PC-9 (cell line): ENCODE measurements around the gene GNB3. TPM values are rescaled to one million over a fixed set of nuclear protein-coding genes. Genes with fewer than 3 reads are reported as not detected.

Experiments used
- BruUV-seq: library from RNA; stranded (reverse); fragments of 400-500 nt; replicated peaks from 2 replicates; lab custom pipeline; 2021; lab: Mats Ljungman, UMichigan
- CTCF ChIA-PET: fragments of 300-600 bp; sonication (Branson Sonifier 250); formaldehyde crosslinking; loops from one replicate; lab custom pipeline; 2022; ENCODE audit warnings: antibody characterized with exemption; lab: Charles Lee
- POLR2A ChIA-PET: fragments of 300-600 bp; sonication (Branson Sonifier 250); formaldehyde crosslinking; loops from one replicate; lab custom pipeline; 2022; ENCODE audit warnings: antibody characterized with exemption; ENCODE audit not compliant: unreplicated experiment; lab: Charles Lee
- DNase-seq, 2 experiments: peaks; one replicate each; pipeline versions ENCODE4 v3.0.0 to v3.0.0-alpha.2; 2015 to 2022; ENCODE audit warnings: mixed read lengths in 1 of 2
- H2AFZ ChIP-seq: fragments of 200-600 bp; sonication (generic); 2 replicates; pipeline ENCODE4 v1.8.1; 2017; ENCODE audit warnings: antibody characterized with exemption
- H3F3A ChIP-seq: fragments of 200-600 bp; sonication (generic); 2 replicates; pipeline ENCODE4 v1.8.1; 2017; ENCODE audit warnings: antibody characterized with exemption, mild to moderate bottlenecking, low read depth; ENCODE audit not compliant: insufficient read depth
- H3K27ac ChIP-seq: fragments of 200-600 bp; sonication (generic); 2 replicates; pipeline ENCODE4 v1.6.1; 2016; ENCODE audit warnings: mixed run types
- H3K27me3 ChIP-seq: fragments of 200-600 bp; sonication (generic); 2 replicates; pipeline ENCODE4 v1.6.1; 2016; ENCODE audit warnings: low read depth, mixed run types; ENCODE audit not compliant: insufficient read depth
- H3K36me3 ChIP-seq: fragments of 200-600 bp; sonication (generic); 2 replicates; pipeline ENCODE4 v1.6.1; 2016; ENCODE audit warnings: low read depth, mixed run types
- H3K4me1 ChIP-seq: fragments of 200-600 bp; sonication (generic); replicated peaks from 2 replicates; pipeline ENCODE4 v1.6.1; 2016; ENCODE audit warnings: mixed run types; ENCODE audit not compliant: insufficient read depth
- H3K4me2 ChIP-seq: fragments of 200-600 bp; sonication (generic); 2 replicates; pipeline ENCODE4 v1.6.1; 2017; ENCODE audit warnings: mixed run types
- H3K4me3 ChIP-seq: fragments of 200-600 bp; sonication (generic); 2 replicates; pipeline ENCODE4 v1.6.1; 2016; ENCODE audit warnings: mixed run types
- H3K79me2 ChIP-seq: fragments of 200-600 bp; sonication (generic); 2 replicates; pipeline ENCODE4 v1.6.1; 2017; ENCODE audit warnings: low read depth, mixed run types
- H3K9me2 ChIP-seq: fragments of 200-600 bp; sonication (generic); 2 replicates; pipeline ENCODE4 v1.8.1; 2017; ENCODE audit warnings: mild to moderate bottlenecking; ENCODE audit not compliant: insufficient read depth
- H3K9me3 ChIP-seq: fragments of 200-600 bp; sonication (generic); 2 replicates; pipeline ENCODE4 v1.8.1; 2016; ENCODE audit warnings: low read depth; ENCODE audit not compliant: insufficient read depth
- H4K20me1 ChIP-seq: fragments of 200-600 bp; sonication (generic); 2 replicates; pipeline ENCODE4 v1.8.1; 2017; ENCODE audit not compliant: insufficient read depth
- CTCF ChIP-seq: fragments of 200-600 bp; sonication (generic); conservative IDR thresholded peaks from 2 replicates; pipeline ENCODE4 v1.6.1; 2017; ENCODE audit warnings: mixed run types, antibody characterized with exemption, mild to moderate bottlenecking, moderate library complexity
- EZH2 ChIP-seq: fragments of 200-600 bp; sonication (generic); IDR thresholded peaks from 2 replicates; pipeline ENCODE4 v1.8.0; 2017; ENCODE audit warnings: antibody characterized with exemption, low read depth
- intact Hi-C: fragments of 100-400 bp; cut with micrococcal nuclease; formaldehyde crosslinking; loops from one replicate; pipeline ENCODE4 v1.10.0; 2022; ENCODE audit not compliant: unreplicated experiment
- total RNA-seq: library from RNA; stranded (reverse); gene quantifications from 2 replicates; pipeline ENCODE4 v1.2.3, GENCODE V29; 2021

The GNB3 gene
- total RNA-seq, 1 experiment from 2014 or later, result not detected

- POLR2A ChIA-PET, result no interaction called here
- H3K4me1 ChIP-seq, result no peaks in the 10 kb centered on the region
- H3F3A ChIP-seq, result peaks cover 5% of the 10 kb centered on the region; the same call in 1 of the 2 replicates
- no peak overlapping the region for H3K27ac ChIP-seq
- no peak for TF ChIP-seq CTCF
- intact Hi-C loops, result no loop called here
- no peak for DNase-seq
- H4K20me1 ChIP-seq, result no peaks in the 10 kb centered on the region
- no peak overlapping the region for H3K4me3 ChIP-seq
- H2AFZ ChIP-seq, result no peak overlapping the region
- H3K79me2 ChIP-seq, result no peaks in the 10 kb centered on the region
- no peaks in the 10 kb centered on the region for H3K9me2 ChIP-seq
- BruUV-seq, result no TSS peak
- no peaks in the 10 kb centered on the region for H3K9me3 ChIP-seq
- H3K36me3 ChIP-seq, result no peaks in the 10 kb centered on the region
- CTCF ChIA-PET, result interaction anchor here (0.6 kb wide), 1 partner anchor 23 kb away, joined by 10 read pairs; no protein-coding TSS in a partner anchor
- 0 out of 2 replicates have a peak, but pooled peaks cover 24% of the 10 kb centered on the region for H3K27me3 ChIP-seq
- H3K4me2 ChIP-seq, result no peak overlapping the region
Measured at GRCh38 chr12:6810758-6811157, 30.0 kb upstream of the GNB3 start.

GRCh38 chr12:6813363-6813762 lies 27.4 kb upstream of the GNB3 start:
- Histone ChIP-seq H3K4me3 (no peak overlapping the region), H4K20me1 (no peaks in the 10 kb centered on the region), H3K4me2 (no peak overlapping the region), H3K36me3 (no peaks in the 10 kb centered on the region), H2AFZ (no peak overlapping the region), H3K4me1 (no peaks in the 10 kb centered on the region), H3K9me3 (no peaks in the 10 kb centered on the region), H3K79me2 (no peaks in the 10 kb centered on the region), H3K27ac (no peak overlapping the region), H3K9me2 (no peaks in the 10 kb centered on the region), H3K27me3 (0 out of 2 replicates have a peak, but pooled peaks cover 25% of the 10 kb centered on the region), H3F3A (no peaks in the 10 kb centered on the region)
- TF ChIP-seq CTCF, result no peak
- TF ChIP-seq EZH2, result no peak
- intact Hi-C loops, result no loop called here
- CTCF ChIA-PET, result interaction anchor here (0.7 kb wide), 1 partner anchor 214 kb away, joined by 3 read pairs; no protein-coding TSS in a partner anchor
- POLR2A ChIA-PET, result interaction anchor here (0.6 to 0.8 kb wide), 4 partner anchors 152 to 1322 kb away, joined by 4 to 7 read pairs (median 4); no protein-coding TSS in a partner anchor
- no TSS peak for BruUV-seq
- DNase-seq, result peak in 1 of 2 experiments; percentile 47

GRCh38 chr12:6816598-6816997 lies 24.1 kb upstream of the GNB3 start:
- Histone ChIP-seq H3K9me2 (no peaks in the 10 kb centered on the region), H3K9me3 (no peaks in the 10 kb centered on the region), H3K4me2 (no peak overlapping the region), H3K36me3 (no peaks in the 10 kb centered on the region), H3K4me3 (no peak overlapping the region), H3K27me3 (peaks cover 50% of the 10 kb centered on the region), H3K79me2 (no peaks in the 10 kb centered on the region), H3K4me1 (no peaks in the 10 kb centered on the region; the same call in 1 of the 2 replicates), H3K27ac (no peak overlapping the region), H3F3A (no peaks in the 10 kb centered on the region), H4K20me1 (no peaks in the 10 kb centered on the region), H2AFZ (no peak overlapping the region)
- POLR2A ChIA-PET, result no interaction called here
- no peak for DNase-seq
- no TSS peak for BruUV-seq
- no peak for TF ChIP-seq CTCF
- TF ChIP-seq EZH2, result no peak
- intact Hi-C loops, result no loop called here
- CTCF ChIA-PET, result interaction anchor here (0.7 kb wide), 1 partner anchor 79 kb away, joined by 11 read pairs; no protein-coding TSS in a partner anchor
